H1 (cell line): Measurements from ENCODE around the gene HOGA1. TPM values are rescaled to one million over a fixed set of nuclear protein-coding genes. Genes with fewer than 3 reads are reported as not detected.

ENCODE experiments used
- CTCF ChIA-PET: fragments of 300-600 bp; sonication (Branson Sonifier 250); formaldehyde crosslinking; loops from one replicate; lab custom pipeline; 2021; ENCODE audit not compliant: partially characterized antibody; lab: Charles Lee
- POLR2A ChIA-PET: fragments of 300-600 bp; sonication (Branson Sonifier 250); formaldehyde crosslinking; loops from one replicate; lab custom pipeline; 2021; ENCODE audit warnings: inconsistent platforms; ENCODE audit not compliant: partially characterized antibody; lab: Charles Lee
- DNase-seq, 2 experiments: peaks; one replicate each; pipeline versions ENCODE4 v3.0.0 to v3.0.0-alpha.2; 2010 to 2022; ENCODE audit warnings: low spot score in 2 of 2, low read depth in 1 of 2, mixed read lengths in 1 of 2
- FAIRE-seq: peaks from 2 replicates; lab custom pipeline; 2011; peaks lifted over from hg19 to GRCh38; lab: Jason Lieb, UNC
- H2AFZ ChIP-seq: 2 replicates; pipeline ENCODE4 v1.8.1; 2012; ENCODE audit warnings: low read length, inconsistent platforms
- H2AK5ac ChIP-seq: 2 replicates; pipeline ENCODE4 v1.6.1; 2013; ENCODE audit warnings: low read depth, low read length
- H2BK120ac ChIP-seq: replicated peaks from 2 replicates; pipeline ENCODE3; 2013; ENCODE audit warnings: low read depth, low read length, inconsistent platforms
- H2BK12ac ChIP-seq: 2 replicates; pipeline ENCODE4 v1.6.1; 2013; ENCODE audit warnings: low read depth, low read length
- H2BK15ac ChIP-seq: 2 replicates; pipeline ENCODE4 v1.6.1; 2013; ENCODE audit warnings: low read length
- H2BK20ac ChIP-seq: 2 replicates; pipeline ENCODE4 v1.6.1; 2013; ENCODE audit warnings: low read length
- H2BK5ac ChIP-seq: 2 replicates; pipeline ENCODE4 v1.6.1; 2013; ENCODE audit warnings: low read depth, low read length
- H3K14ac ChIP-seq: 2 replicates; pipeline ENCODE4 v1.6.1; 2013; ENCODE audit warnings: inconsistent platforms; ENCODE audit not compliant: insufficient read length
- H3K18ac ChIP-seq: 2 replicates; pipeline ENCODE4 v1.6.1; 2013; ENCODE audit warnings: low read length; ENCODE audit errors: extremely low read depth
- H3K23ac ChIP-seq: 2 replicates; pipeline ENCODE4 v1.6.1; 2013; ENCODE audit warnings: inconsistent platforms; ENCODE audit not compliant: insufficient read length
- H3K23me2 ChIP-seq: 2 replicates; pipeline ENCODE4 v1.6.1; 2013; ENCODE audit warnings: low read depth, low read length
- H3K27ac ChIP-seq: 2 replicates; pipeline ENCODE4 v1.6.1; 2011; ENCODE audit warnings: low read depth, low read length, inconsistent platforms
- H3K27me3 ChIP-seq, 4 experiments: replicated peaks in 1 of 4; 1 replicate in 1 of 4; 2 replicates in 3 of 4; pipeline versions ENCODE4 v1.6.1 to v1.8.1; 2011 to 2013; ENCODE audit warnings: low read length in 3 of 4, mild to moderate bottlenecking in 3 of 4, inconsistent platforms in 2 of 4, mixed read lengths in 2 of 4, moderate library complexity in 1 of 4; ENCODE audit not compliant: control insufficient read depth in 3 of 4, insufficient read depth in 3 of 4; ENCODE audit errors: extremely low read depth in 1 of 4
- H3K36me3 ChIP-seq, 4 experiments: 2 replicates each; pipeline versions ENCODE4 v1.6.1 to v1.8.1; 2011 to 2013; ENCODE audit warnings: mild to moderate bottlenecking in 4 of 4, low read length in 3 of 4, moderate library complexity in 2 of 4, control low read depth in 1 of 4, inconsistent platforms in 1 of 4; ENCODE audit not compliant: insufficient read depth in 4 of 4, control insufficient read depth in 2 of 4
- H3K4ac ChIP-seq: replicated peaks from 2 replicates; pipeline ENCODE3; 2013; ENCODE audit warnings: low read length, low read depth, mixed read lengths, inconsistent platforms; ENCODE audit not compliant: insufficient read length
- H3K4me1 ChIP-seq, 4 experiments: replicated peaks in 1 of 4; 1 replicate in 1 of 4; 2 replicates in 3 of 4; pipeline versions ENCODE4 v1.6.1 to v1.8.1; 2011 to 2013; ENCODE audit warnings: low read length in 3 of 4, inconsistent platforms in 2 of 4, mixed read lengths in 1 of 4; ENCODE audit not compliant: insufficient read depth in 4 of 4, control insufficient read depth in 3 of 4
- H3K4me2 ChIP-seq, 2 experiments: 2 replicates each; pipeline versions ENCODE4 v1.6.1 to v1.8.1; 2011 to 2013; ENCODE audit warnings: low read depth in 2 of 2, low read length in 2 of 2, control low read depth in 1 of 2, inconsistent platforms in 1 of 2, mild to moderate bottlenecking in 1 of 2; ENCODE audit not compliant: insufficient read depth in 1 of 2
- H3K4me3 ChIP-seq, 4 experiments: fragments of 200-600, 300-600 bp in 1 of 4; sonication (generic), shearing (Covaris generic), sonication (Bioruptor Twin) in 1 of 4; 2 replicates each; pipeline versions ENCODE4 v1.5.1 to v1.8.1; 2011 to 2016; ENCODE audit warnings: low read length in 4 of 4, low read depth in 3 of 4, control low read depth in 2 of 4, inconsistent platforms in 2 of 4, mild to moderate bottlenecking in 2 of 4, mixed read lengths in 1 of 4, moderate library complexity in 1 of 4; ENCODE audit not compliant: insufficient read depth in 2 of 4; ENCODE audit errors: extremely low read depth in 1 of 4
- H3K56ac ChIP-seq: replicated peaks from 2 replicates; pipeline ENCODE3; 2013; ENCODE audit warnings: low read depth, mild to moderate bottlenecking, mixed read lengths, low read length, inconsistent platforms; ENCODE audit not compliant: insufficient read length
- H3K79me1 ChIP-seq: 2 replicates; pipeline ENCODE4 v1.6.1; 2013; ENCODE audit warnings: low read depth, low read length, control low read depth
- H3K79me2 ChIP-seq, 2 experiments: 2 replicates each; pipeline versions ENCODE4 v1.6.1 to v1.8.1; 2012 to 2013; ENCODE audit warnings: low read length in 2 of 2, mild to moderate bottlenecking in 2 of 2, inconsistent platforms in 1 of 2; ENCODE audit not compliant: insufficient read depth in 2 of 2, control insufficient read depth in 1 of 2
- H3K9ac ChIP-seq, 4 experiments: replicated peaks in 1 of 4; 1 replicate in 1 of 4; 2 replicates in 3 of 4; pipeline versions ENCODE4 v1.6.1 to v1.8.1; 2011 to 2013; ENCODE audit warnings: low read depth in 3 of 4, low read length in 3 of 4, control low read depth in 2 of 4, mild to moderate bottlenecking in 2 of 4, moderate library complexity in 2 of 4, inconsistent platforms in 1 of 4; ENCODE audit errors: extremely low read depth in 1 of 4
- H3K9me3 ChIP-seq, 2 experiments: 2 replicates each; pipeline versions ENCODE4 v1.6.1 to v1.8.1; 2012 to 2013; ENCODE audit warnings: mild to moderate bottlenecking in 2 of 2, moderate library complexity in 2 of 2, control low read depth in 1 of 2, inconsistent platforms in 1 of 2, low read depth in 1 of 2, low read length in 1 of 2, mixed read lengths in 1 of 2; ENCODE audit not compliant: insufficient read depth in 2 of 2
- H4K20me1 ChIP-seq, 2 experiments: replicated peaks in 1 of 2; 2 replicates each; pipeline versions ENCODE3 to v1.8.1; 2011 to 2013; ENCODE audit warnings: inconsistent platforms in 2 of 2, low read length in 2 of 2, mild to moderate bottlenecking in 1 of 2; ENCODE audit not compliant: insufficient read depth in 2 of 2, control insufficient read depth in 1 of 2
- H4K5ac ChIP-seq: 2 replicates; pipeline ENCODE4 v1.6.1; 2013; ENCODE audit warnings: low read length, low read depth, mixed read lengths, inconsistent platforms; ENCODE audit not compliant: insufficient read length
- H4K8ac ChIP-seq: 2 replicates; pipeline ENCODE4 v1.8.0; 2013; ENCODE audit warnings: mild to moderate bottlenecking, moderate library complexity, low read length, inconsistent platforms; ENCODE audit not compliant: insufficient read depth; ENCODE audit errors: extremely low read depth
- H4K91ac ChIP-seq: replicated peaks from 2 replicates; pipeline ENCODE3; 2013; ENCODE audit warnings: low read length, mixed read lengths, inconsistent platforms; ENCODE audit not compliant: insufficient read length
- JUN ChIP-seq: IDR thresholded peaks from 2 replicates; pipeline ENCODE4 v1.6.1; 2011; ENCODE audit warnings: low read depth, mild to moderate bottlenecking, improper control_type of control experiment, low read length
- JUND ChIP-seq: IDR thresholded peaks from 2 replicates; pipeline ENCODE4 v1.6.1; 2011; ENCODE audit warnings: mild to moderate bottlenecking, improper control_type of control experiment, low read length
- RXRA ChIP-seq: IDR thresholded peaks from 2 replicates; pipeline ENCODE4 v1.6.1; 2011; ENCODE audit warnings: low read depth, mild to moderate bottlenecking, low read length, moderate library complexity; ENCODE audit not compliant: insufficient read depth
- TEAD4 ChIP-seq: IDR thresholded peaks from 2 replicates; pipeline ENCODE4 v1.6.1; 2012; ENCODE audit warnings: low read depth, low read length, inconsistent platforms, mixed read lengths
- WGBS, 2 experiments: shearing (Covaris generic) in 1 of 2; methylation state at CpG; one replicate each; pipeline versions ENCODE4 v1.1.6 to v1.1.7; 2013 to 2015; ENCODE audit warnings: low lambda C conversion rate in 2 of 2, mixed read lengths in 2 of 2, inconsistent platforms in 1 of 2, low coverage in 1 of 2, missing lambda C conversion rate in 1 of 2; ENCODE audit not compliant: insufficient replicate concordance in 2 of 2, insufficient coverage in 1 of 2, insufficient read length in 1 of 2; ENCODE audit errors: extremely low coverage in 1 of 2, missing lambda C conversion rate in 1 of 2; 5-methylcytosine and 5-hydroxymethylcytosine counted together
- long read RNA-seq, 2 experiments: library from RNA in 1 of 2; library from capped mRNA in 1 of 2; stranded (forward); transcript quantifications; one replicate each; pipeline ENCODE4 v2.0.0, GENCODE V29; 2021; ENCODE audit warnings: inconsistent platforms in 1 of 2
- polyA minus RNA-seq, 3 experiments: library from RNA; depleted of rRNA, polyadenylated mRNA; stranded (reverse); fragments of >200 nt; gene quantifications; 1 replicate in 2 of 3; 2 replicates in 1 of 3; pipeline ENCODE4 v1.2.3, GENCODE V29; 2011
- polyA plus RNA-seq, 7 experiments: library from polyadenylated mRNA; depleted of rRNA in 3 of 7; stranded (reverse) in 5 of 7; unstranded in 2 of 7; fragments of >200 nt in 5 of 7; fragments of 200-250 nt in 2 of 7; gene quantifications; 1 replicate in 5 of 7; 2 replicates in 1 of 7; 4 replicates in 1 of 7; pipeline versions ENCODE4 v1.2.1 to v1.2.3, GENCODE V29; 2011 to 2013; ENCODE audit warnings: missing spikeins in 2 of 7, mixed read lengths in 2 of 7
- total RNA-seq: library from RNA; stranded (reverse); fragmentation: NEBNext Ultra II Directional; extraction: Animal tissue kit (Norgen Biotek cat#: 25700); gene quantifications from 2 replicates; pipeline ENCODE4 v1.2.1, GENCODE V29; 2021
- TF ChIP-seq, protein P1 (sequence below): IDR thresholded peaks from 2 replicates; pipeline ENCODE4 v1.6.1; 2012; ENCODE audit warnings: inconsistent platforms

Gene HOGA1
- total RNA-seq (0.28 and 0.29 TPM in 2 replicates), polyA plus RNA-seq (2011; rRNA removed) (0.57 and 1.00 TPM in 2 replicates), polyA minus RNA-seq (2011; rRNA and poly(A)+ RNA removed) (0.50 and 0.63 TPM in 2 replicates)
- 0.53 TPM for polyA plus RNA-seq (2011; cell fraction: cytosol; rRNA removed)
- polyA plus RNA-seq (2011; cell fraction: nucleus; rRNA removed): 0.47 TPM
- 0.19 to 0.74 TPM (median 0.51 TPM) in 4 replicates for polyA plus RNA-seq (2012, experiment 1 of 2)
- polyA plus RNA-seq (2012, experiment 2 of 2): 0.42 TPM
- 0.26 TPM for polyA plus RNA-seq (2013, experiment 1 of 2)
- polyA plus RNA-seq (2013, experiment 2 of 2): 0.17 TPM
- not detected for polyA minus RNA-seq (2011; cell fraction: cytosol; rRNA and poly(A)+ RNA removed)
- 0.80 TPM for polyA minus RNA-seq (2011; cell fraction: nucleus; rRNA and poly(A)+ RNA removed)
- long read RNA-seq, experiment 1: 0 reads
- long read RNA-seq, experiment 2: 0 reads

DNA sequence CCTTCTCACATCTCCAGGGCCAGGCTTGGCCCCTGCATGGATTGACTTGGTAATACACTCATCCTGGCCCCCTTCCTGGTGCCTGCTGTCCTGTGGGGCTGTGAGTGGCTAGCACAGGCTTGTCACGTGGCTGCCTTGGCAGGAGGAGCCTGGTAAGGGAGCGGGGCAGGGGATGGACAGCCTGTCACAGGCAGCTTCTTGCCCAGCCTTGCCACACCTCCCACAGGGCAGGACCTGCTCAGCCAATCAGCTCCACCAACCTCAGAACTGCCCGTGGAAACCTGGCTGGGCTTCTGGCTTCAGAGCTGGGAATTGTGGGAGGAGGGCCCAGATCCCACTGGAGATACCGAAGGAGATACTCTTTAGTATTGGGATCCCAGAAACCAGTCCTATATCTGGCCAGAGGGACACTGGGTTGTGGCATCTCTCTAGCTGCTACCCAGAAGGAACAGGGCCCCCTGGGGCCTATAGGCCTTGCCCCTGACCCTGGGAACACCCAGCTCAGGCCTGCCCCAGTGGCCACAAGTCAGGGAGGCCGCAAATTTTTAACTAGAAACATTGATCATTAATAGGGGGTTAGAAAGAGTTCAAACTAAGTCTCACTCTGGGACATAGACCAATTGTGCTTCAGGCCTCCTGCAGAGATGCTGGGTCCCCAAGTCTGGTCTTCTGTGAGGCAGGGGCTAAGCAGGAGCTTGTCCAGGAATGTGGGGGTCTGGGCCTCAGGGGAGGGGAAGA, at the start of gene HOGA1:
Gene HOGA1, plus strand, starts transcription at position 330 of the 738 bp plus-strand sequence. Its CDS starts 315 bp downstream, at position 645.
- Histone ChIP-seq H3K27me3 (no peaks in the 10 kb centered on the region), H2BK20ac (no peak within 1 kb of the TSS), H3K56ac (no peak within 1 kb of the TSS), H4K5ac (no peak within 1 kb of the TSS), H3K4me3 (no peak within 1 kb of the TSS), H2BK12ac (no peak within 1 kb of the TSS), H3K79me1 (no peaks in the 10 kb centered on the region), H2AFZ (peak within 1 kb of the TSS; percentile 74; the same call in 1 of the 2 replicates), H3K4me2 (no peak within 1 kb of the TSS), H3K23me2 (no peaks in the 10 kb centered on the region), H3K27ac (no peak within 1 kb of the TSS), H3K79me2 (no peaks in the 10 kb centered on the region), H3K9me3 (no peaks in the 10 kb centered on the region), H3K23ac (no peak within 1 kb of the TSS), H2BK15ac (no peak within 1 kb of the TSS), H3K4me1 (peaks cover 0 to 6% (median 2%) of the 10 kb centered on the region in 4 experiments; a peak in 2 of 7 replicates), H4K20me1 (no peaks in the 10 kb centered on the region), H3K4ac (no peak within 1 kb of the TSS), H4K8ac (no peak within 1 kb of the TSS), H3K9ac (no peak within 1 kb of the TSS), H3K18ac (no peak within 1 kb of the TSS), H2BK120ac (no peak within 1 kb of the TSS), H3K36me3 (no peaks in the 10 kb centered on the region), H4K91ac (no peak within 1 kb of the TSS), H2AK5ac (no peak within 1 kb of the TSS), H3K14ac (no peak within 1 kb of the TSS), H2BK5ac (no peak within 1 kb of the TSS)
- FAIRE-seq: no peak
- 76% methylated on average over 5 of the region's 5 CpGs; no CpG with 5 or more reads in 1 of the 2 experiments for WGBS, 2 experiments
- ChIA-PET POLR2A (interaction anchor here (0.9 to 2.1 kb wide), 2 partner anchors 9 to 38 kb away, joined by 3 to 6 read pairs; no protein-coding TSS in a partner anchor), CTCF (interaction anchor here (0.7 to 9.5 kb wide), 10 partner anchors 11 to 191 kb away, joined by 3 to 108 read pairs (median 4); partner anchors contain the start of gene ANKRD2)
- DNase-seq: peak in 1 of 2 experiments; percentile 65
- TF ChIP-seq JUND: no peak
- TF ChIP-seq, protein P1, sequence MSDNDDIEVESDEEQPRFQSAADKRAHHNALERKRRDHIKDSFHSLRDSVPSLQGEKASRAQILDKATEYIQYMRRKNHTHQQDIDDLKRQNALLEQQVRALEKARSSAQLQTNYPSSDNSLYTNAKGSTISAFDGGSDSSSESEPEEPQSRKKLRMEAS: peak; percentile 45
- TF ChIP-seq TEAD4: no peak
- TF ChIP-seq RXRA: no peak
- TF ChIP-seq JUN: no peak
